ENCODE results near the gene THAP10.
A peak's percentile ranks its signal among the peaks of the same experiment; 100 is the strongest.

- peak; percentile 23 to 71 (median 56) for TF ChIP-seq CTCF (IDR thresholded peaks at IDR 0.05)
- no peak for TF ChIP-seq POLR2A (IDR thresholded peaks at IDR 0.05)
Measured at GRCh38 chr15:70892912-70893560, 803 bp upstream of the THAP10 start.

Data from heart left ventricle (tissue), 13 donors.